G401 (cell line): ENCODE measurements around the gene HAVCR2. TPM values are rescaled to one million over a fixed set of nuclear protein-coding genes. Genes with fewer than 3 reads are reported as not detected.
"Not testable (repeated sequence)": the region's sequence is repeated elsewhere in the genome, so short reads cannot be mapped to it uniquely, and the experiment has no call there.

Source experiments
- DNase-seq: peaks from one replicate; pipeline ENCODE4 v3.0.0-alpha.2; 2015; ENCODE audit warnings: low spot score
- in situ Hi-C: cut with HindIII; loops from 2 replicates; pipeline ENCODE4 v1.10.0; 2016; ENCODE audit warnings: low sequenced_read_pairs, mixed read lengths
- total RNA-seq: library from RNA; depleted of rRNA; stranded (reverse); fragments of >200 nt; shearing (Covaris generic); gene quantifications from 2 replicates; pipeline ENCODE4 v1.2.3, GENCODE V29; 2014

Gene HAVCR2
- total RNA-seq, 1 experiment from 2014 or later = not detected

GRCh38 chr5:157106630-157107461, 2.0 kb downstream of the HAVCR2 start:
- in situ Hi-C loops = no loop called here
- DNase-seq = no peak

GRCh38 chr5:157100140-157100679, 8.6 kb downstream of the HAVCR2 start:
- no peak for DNase-seq
- in situ Hi-C loops = no loop called here

- in situ Hi-C loops = no loop called here
- no peak for DNase-seq
Observed at GRCh38 chr5:157088342-157088990, 20.4 kb downstream of the HAVCR2 start.

GRCh38 chr5:157086751-157087359, 22.0 kb downstream of the HAVCR2 start:
- no peak for DNase-seq
- in situ Hi-C loops = no loop called here

- in situ Hi-C loops = no loop called here
- DNase-seq = no peak
Observed at GRCh38 chr5:157085930-157086329, 22.9 kb downstream of the HAVCR2 start.

GRCh38 chr5:157080286-157080685, 28.6 kb downstream of the HAVCR2 start:
- no peak for DNase-seq
- in situ Hi-C loops = no loop called here

GRCh38 chr5:157076558-157076957, 32.3 kb downstream of the HAVCR2 start:
- in situ Hi-C loops = no loop called here
- no peak for DNase-seq

GRCh38 chr5:157072508-157072907, 36.3 kb downstream of the HAVCR2 start:
- no peak for DNase-seq
- in situ Hi-C loops = no loop called here

- no peak for DNase-seq
- in situ Hi-C loops = no loop called here
Observed at GRCh38 chr5:157069949-157070348, 38.9 kb downstream of the HAVCR2 start.

GRCh38 chr5:157068785-157069184, 40.1 kb downstream of the HAVCR2 start:
- DNase-seq = no peak
- in situ Hi-C loops = no loop called here

- DNase-seq = no peak
Observed at GRCh38 chr5:157068339-157068738, 40.5 kb downstream of the HAVCR2 start.

GRCh38 chr5:157067005-157067404, 41.8 kb downstream of the HAVCR2 start:
- in situ Hi-C loops = no loop called here
- no peak for DNase-seq

More at GRCh38 chr5:157068339-157068738, 40.5 kb downstream of the HAVCR2 start:
- in situ Hi-C loops = no loop called here

GRCh38 chr5:157066080-157066479, 42.8 kb downstream of the HAVCR2 start:
- in situ Hi-C loops = no loop called here
- no peak for DNase-seq

- in situ Hi-C loops = no loop called here
- DNase-seq = no peak
Observed at GRCh38 chr5:157063776-157064430, 44.9 kb downstream of the HAVCR2 start.

GRCh38 chr5:157059891-157060290, 49.0 kb downstream of the HAVCR2 start:
- in situ Hi-C loops = no loop called here
- no peak for DNase-seq

- no peak for DNase-seq
- in situ Hi-C loops = no loop called here
Observed at GRCh38 chr5:157059093-157059539, 49.7 kb downstream of the HAVCR2 start, which contains the start of gene HAVCR1. Gene HAVCR1, minus strand, starts transcription at chr5:157059116. Its CDS starts 1,173 bp downstream, at chr5:157057943.

GRCh38 chr5:157057459-157058370, 51.1 kb downstream of the HAVCR2 start:
- DNase-seq = no peak
- in situ Hi-C loops = no loop called here

GRCh38 chr5:157056848-157057247, 52.0 kb downstream of the HAVCR2 start:
- DNase-seq, in situ Hi-C loops: not testable (repeated sequence)
